GM21619 (cell line): ENCODE results near the gene PLPPR3.

Experiments
- ATAC-seq: cut with Tn5 transposase; IDR thresholded peaks from one replicate; pipeline ENCODE4 v1.9.1; 2021; ENCODE audit not compliant: unreplicated experiment

Gene PLPPR3

DNA sequence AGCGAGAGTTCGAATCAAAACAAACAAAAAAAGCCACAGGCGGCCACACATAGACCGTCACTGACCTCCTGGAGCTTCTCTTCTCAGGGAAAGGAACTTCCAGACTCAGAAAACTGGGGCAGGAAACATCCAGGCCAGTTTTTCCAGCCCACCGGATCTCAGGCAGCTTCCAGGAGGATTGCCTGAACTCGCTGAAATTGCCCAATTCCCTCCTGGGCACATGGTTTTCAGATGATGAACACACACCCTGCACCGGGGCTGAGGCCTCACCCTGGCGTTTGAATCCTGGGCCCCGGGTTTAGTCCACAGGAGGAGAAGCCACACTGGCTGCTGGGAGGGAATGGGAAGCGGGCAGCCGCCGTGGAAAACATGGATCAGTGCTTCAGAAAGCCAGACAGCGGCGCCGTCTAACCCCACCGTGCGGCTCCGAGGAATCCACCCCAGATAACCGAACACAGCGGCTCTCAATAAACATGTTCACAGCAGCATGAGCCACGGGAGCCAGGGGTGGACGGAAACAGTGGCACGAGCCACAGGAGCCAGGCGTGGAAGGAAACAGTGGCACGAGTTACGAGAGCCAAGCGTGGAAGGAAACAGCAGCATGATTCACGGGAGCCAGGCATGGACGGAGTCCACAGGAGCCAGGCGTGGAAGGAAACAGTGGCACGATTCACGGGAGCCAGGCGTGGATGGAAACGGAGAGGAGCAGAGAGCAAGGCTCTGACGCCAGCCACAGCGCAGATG lies 42.7 kb downstream of the PLPPR3 start:
- no peak for ATAC-seq

DNA sequence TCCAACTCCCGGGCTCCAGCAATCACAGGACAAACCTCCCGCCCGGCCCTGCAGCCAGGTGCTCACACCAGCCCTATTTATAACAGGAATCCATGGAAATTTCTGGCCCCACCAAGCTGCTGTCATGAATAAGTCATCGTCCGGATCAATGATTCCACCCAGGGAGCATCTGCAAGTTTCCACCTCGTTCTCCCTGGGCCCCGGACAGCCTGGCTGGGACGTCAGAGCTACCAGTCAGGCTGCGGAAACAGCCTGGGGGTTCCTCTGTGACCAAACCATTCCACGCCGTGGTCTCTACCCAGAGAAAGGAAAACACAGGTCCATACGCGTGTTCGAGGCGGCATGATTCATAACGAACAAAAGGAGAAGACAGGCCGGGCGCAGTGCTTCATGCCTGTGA lies 45.2 kb downstream of the PLPPR3 start:
- ATAC-seq = no peak

DNA sequence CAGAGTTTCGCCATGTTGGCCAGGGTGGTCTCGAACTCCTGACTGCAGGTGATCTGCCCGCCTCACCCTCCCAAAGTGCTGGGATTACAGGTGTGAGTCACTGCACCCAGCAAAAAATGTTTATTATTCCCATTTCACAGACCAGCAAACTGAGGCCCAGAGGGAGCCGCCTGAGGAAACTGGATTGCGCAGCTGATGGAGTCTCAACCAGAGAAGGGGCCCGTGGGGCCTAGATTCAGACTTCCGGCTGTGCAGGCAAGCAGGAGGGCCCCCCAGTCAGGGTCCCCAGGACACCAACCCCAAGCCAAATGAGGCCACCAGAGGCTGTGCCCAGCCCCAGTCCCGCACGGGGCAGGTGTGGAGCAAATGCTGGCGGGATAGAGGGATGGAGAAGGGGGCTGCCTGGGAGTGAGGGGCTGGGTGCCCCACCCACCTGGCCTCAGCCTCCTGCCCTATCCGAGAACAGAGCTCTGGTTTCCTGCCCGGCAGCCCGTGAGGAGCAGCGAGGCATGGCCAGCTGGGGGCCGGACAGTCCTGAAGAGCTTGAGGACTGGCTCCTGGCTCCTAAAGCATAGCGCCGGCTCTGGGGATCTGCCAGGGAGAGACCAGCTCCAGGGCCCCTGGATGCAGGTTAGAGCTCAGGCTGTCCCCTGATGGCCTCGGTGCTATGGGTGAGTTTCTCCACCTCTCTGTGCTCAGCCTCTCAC lies 48.9 kb downstream of the PLPPR3 start:
- ATAC-seq = no peak

DNA sequence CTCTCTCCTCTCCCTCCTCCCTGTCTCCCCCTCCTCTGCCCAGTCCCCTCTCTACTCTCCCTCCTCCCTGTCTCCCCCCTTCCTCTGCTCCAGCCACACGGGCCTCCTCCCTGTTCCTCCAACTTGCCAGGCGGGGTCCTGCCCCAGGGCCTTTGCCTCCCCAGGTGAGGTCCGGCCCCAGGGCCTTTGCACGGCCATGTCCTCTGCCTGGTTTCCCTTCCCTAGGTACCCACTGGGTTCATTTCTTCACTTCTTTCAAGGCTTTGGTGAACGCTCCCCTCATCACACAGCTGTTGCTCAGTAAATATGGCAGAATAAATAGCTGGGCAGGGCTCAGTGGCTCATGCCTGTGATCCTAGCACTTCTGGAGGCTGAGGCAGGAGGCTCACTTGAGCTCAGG lies 49.7 kb downstream of the PLPPR3 start:
- ATAC-seq = no peak

DNA sequence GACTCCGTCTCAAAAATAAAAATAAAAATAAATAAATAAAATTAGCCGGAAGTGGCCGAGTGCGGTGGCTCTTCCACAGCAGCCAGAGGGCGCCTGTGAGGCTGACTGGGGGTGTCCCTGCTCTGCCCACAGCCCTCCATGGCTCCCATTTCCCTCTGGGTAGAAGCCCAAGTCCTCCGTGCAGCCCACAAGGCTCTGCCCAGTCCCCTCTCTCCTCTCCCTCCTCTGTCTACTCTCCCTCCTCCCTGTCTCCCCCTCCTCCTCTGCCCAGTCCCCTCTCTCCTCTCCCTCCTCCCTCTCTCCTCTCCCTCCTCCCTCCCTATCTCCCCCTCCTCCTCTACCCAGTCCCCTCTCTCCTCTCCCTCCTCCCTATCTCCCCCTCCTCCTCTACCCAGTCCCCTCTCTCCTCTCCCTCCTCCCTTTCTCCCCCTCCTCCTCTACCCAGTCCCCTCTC lies 50.4 kb downstream of the PLPPR3 start:
- no peak for ATAC-seq

DNA sequence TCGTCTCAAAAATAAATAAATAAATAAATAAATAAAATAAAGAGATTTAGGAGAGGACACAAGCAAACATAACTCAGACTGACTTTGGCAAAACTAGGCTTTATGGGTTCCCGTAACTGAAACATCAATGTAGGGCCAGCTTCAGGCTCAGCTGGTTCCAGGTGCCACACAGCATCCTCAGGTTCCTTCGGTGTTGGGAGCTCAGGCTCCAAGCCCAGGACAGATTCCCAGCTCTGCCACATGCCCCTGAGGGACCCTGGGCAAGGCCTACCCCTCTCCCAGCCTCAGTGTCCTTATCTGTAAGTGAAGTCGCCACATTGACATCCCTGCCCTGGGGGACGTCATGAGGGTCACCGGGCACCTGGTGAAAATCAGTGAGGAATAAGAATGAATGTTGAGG lies 52.1 kb downstream of the PLPPR3 start:
- ATAC-seq = no peak

DNA sequence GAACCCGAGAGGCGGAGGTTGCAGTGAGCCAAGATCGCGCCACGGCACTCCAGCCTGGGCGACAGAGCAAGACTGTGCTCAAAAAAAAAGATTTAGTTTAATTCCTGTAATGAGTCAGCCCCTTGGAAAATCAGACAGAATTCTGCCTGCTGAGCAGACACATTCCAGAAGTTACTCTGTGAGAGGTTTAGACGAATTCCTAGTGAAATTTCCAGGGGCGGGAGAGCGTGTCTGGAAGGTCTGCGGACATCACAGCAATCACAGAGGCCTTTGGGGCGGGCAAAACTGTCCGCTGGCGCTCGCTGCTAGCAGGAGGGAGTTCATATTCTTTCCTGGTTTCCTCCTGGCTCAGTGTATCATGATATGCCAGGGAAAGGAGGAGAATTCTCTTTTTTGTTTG lies 53.3 kb downstream of the PLPPR3 start:
- ATAC-seq = no peak

DNA sequence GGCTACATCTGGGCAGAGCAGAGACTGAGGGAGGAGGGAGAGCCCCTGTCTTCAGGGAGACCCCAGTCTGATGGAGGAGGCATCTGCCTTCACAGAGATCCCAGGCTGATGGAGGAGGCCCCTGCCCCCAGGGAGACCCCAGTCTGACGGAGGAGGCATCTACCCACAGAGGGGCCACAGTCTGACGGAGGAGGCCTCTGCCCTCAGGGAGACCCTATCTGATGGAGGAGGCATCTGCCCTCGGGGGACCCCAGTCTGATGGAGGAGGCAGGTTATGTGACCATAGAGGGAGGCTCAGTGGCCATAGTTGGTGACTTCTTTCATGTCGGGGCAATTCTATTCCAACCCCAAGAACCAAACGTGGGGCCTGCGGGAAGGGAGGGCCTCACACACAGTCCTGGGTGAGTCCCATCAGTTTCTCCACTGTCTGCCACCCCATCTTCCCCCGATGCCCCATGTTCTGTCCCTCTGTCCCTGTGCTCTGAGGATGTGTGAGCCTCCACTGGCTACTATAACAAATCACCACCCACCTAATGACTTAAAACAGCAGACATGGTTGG lies 56.5 kb downstream of the PLPPR3 start:
- no peak for ATAC-seq

DNA sequence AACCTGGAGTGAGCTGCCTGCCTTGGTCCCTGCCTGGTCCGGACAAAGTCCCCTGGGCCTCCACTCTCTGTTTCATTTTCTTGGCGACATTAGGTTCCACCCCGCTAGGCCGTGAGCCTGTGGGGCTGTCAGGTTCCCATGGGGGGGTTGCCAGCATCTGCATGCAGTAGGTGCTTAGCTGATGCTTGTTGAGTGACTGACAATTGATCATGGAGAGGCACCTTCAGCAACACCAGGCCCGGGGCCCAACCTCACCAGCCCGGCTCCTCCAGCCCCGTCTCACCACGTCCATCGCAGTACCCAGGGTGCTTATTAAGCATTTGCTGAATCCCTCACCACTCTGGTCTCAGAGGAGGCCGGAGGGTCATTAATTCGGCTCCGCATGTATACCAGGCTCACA lies 57.5 kb downstream of the PLPPR3 start:
- no peak for ATAC-seq

DNA sequence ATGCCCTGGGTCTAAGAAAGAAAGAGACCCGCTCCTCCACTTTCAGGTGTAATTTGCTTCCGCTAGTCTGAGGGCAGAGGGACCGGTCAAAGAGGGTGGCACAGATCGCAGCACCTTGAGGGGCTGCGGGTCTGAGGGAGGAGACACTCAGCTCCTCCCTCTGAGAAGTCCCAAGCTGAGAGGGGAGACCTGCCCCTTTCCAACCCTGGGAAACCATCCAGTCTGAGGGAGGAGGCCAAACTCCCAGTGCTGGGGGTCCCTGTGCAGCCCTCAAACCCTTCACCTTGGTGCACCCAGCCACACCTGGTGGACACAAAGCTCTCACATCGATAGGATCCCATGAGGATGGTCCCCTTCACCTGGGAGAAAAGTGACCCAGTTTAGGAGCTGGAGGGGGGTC lies 57.9 kb downstream of the PLPPR3 start:
- no peak for ATAC-seq

DNA sequence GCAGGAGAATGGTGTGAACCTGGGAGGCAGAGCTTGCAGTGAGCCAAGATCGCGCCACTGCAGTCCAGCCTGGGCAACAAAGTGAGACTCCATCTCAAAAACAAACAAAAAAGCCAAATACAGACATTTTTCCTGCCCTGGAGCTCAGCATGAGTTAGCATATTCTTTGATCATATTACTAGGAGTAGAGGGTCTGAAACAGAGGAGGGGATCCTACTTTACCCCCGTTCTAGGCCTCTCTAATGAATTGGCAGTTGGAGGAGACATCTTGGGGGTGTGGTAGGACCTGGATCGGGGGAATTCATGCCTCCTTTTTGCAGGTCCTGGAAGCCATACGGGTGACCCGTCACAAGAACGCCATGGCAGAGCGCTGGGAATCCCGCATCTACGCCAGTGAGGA lies 58.6 kb downstream of the PLPPR3 start:
- ATAC-seq = no peak
